Activated B cell treated with CpG ODN at 0.5 μM for 24 hours (primary cell): ENCODE data around the gene EEF2K. TPM values are rescaled to one million over a fixed set of nuclear protein-coding genes. Genes with fewer than 3 reads are reported as not detected.
"Not testable (repeated sequence)": the region's sequence is repeated elsewhere in the genome, so short reads cannot be mapped to it uniquely, and the experiment has no call there.

Source experiments
- ATAC-seq: fragments of 200-7000 bp; cut with Tn5 transposase; one replicate; pipeline ENCODE4 v1.10.0; 2021; ENCODE audit warnings: low read depth, mild to moderate bottlenecking, moderate library complexity
- CTCF ChIA-PET: fragments of 350-600 bp; sonication (Branson Sonifier 250); formaldehyde crosslinking; loops from one replicate; lab custom pipeline; 2021; ENCODE audit warnings: antibody characterized with exemption; lab: Charles Lee
- POLR2A ChIA-PET: fragments of 350-600 bp; sonication (Branson Sonifier 250); formaldehyde crosslinking; loops from one replicate; lab custom pipeline; 2021; ENCODE audit warnings: antibody characterized with exemption; lab: Charles Lee
- DNase-seq: peaks from one replicate; pipeline ENCODE4 v3.0.0; 2022
- H3K27ac Mint-ChIP-seq: one replicate; pipeline ENCODE4 v1.8.0; 2020; ENCODE audit warnings: mixed read lengths
- H3K27me3 Mint-ChIP-seq: one replicate; pipeline ENCODE4 v1.8.0; 2021; ENCODE audit warnings: mixed read lengths
- H3K36me3 Mint-ChIP-seq: one replicate; pipeline ENCODE4 v1.8.0; 2021; ENCODE audit warnings: low read depth, mixed read lengths
- H3K4me1 Mint-ChIP-seq: one replicate; pipeline ENCODE4 v1.8.0; 2021; ENCODE audit warnings: mixed read lengths
- H3K4me3 Mint-ChIP-seq: one replicate; pipeline ENCODE4 v1.8.0; 2020; ENCODE audit warnings: mild to moderate bottlenecking, mixed read lengths
- H3K9me3 Mint-ChIP-seq: one replicate; pipeline ENCODE4 v1.8.0; 2020; ENCODE audit warnings: mixed read lengths
- CTCF ChIP-seq: fragments of 200-600 bp; IDR thresholded peaks from one replicate; pipeline ENCODE4 v1.8.0; 2022; ENCODE audit warnings: antibody characterized with exemption, mild to moderate bottlenecking
- intact Hi-C: fragments of 100-400 bp; cut with micrococcal nuclease; formaldehyde crosslinking; loops from one replicate; pipeline ENCODE4 v1.15.1; 2024
- total RNA-seq: library from RNA; stranded (reverse); gene quantifications from 2 replicates; pipeline ENCODE4 v1.2.3, GENCODE V29; 2022

The EEF2K gene
- total RNA-seq, 1 donor from 2014 or later, result 29.7 TPM

GRCh38 chr16:22297114-22297870 is 91.2 kb downstream of the EEF2K start, which contains the start of gene POLR3E:
Gene POLR3E, plus strand, starts transcription at chr16:22297409. Its CDS starts 5,560 bp downstream, at chr16:22302969.
- CTCF ChIA-PET, result interaction anchor here (0.9 to 1.9 kb wide), 13 partner anchors 23 to 290 kb away, joined by 3 to 15 read pairs (median 5); partner anchors contain the start of genes EEF2K and MOSMO
- Mint-ChIP-seq H3K4me1 (peaks cover 45% of the 10 kb centered on the region), H3K27me3 (no peaks in the 10 kb centered on the region), H3K27ac (peak within 1 kb of the TSS; percentile 92), H3K9me3 (no peaks in the 10 kb centered on the region), H3K36me3 (peaks cover 33% of the 10 kb centered on the region), H3K4me3 (peak within 1 kb of the TSS; percentile 91)
- TF ChIP-seq CTCF, result peak; percentile 57
- intact Hi-C loops, result loop anchor here (1.0 to 10.0 kb wide), 14 partner anchors 56 to 775 kb away; partner anchors contain the start of genes CDR2, EEF2K, PDZD9 and UQCRC2
- peak; percentile 94 for ATAC-seq
- POLR2A ChIA-PET, result interaction anchor here (0.7 to 4.3 kb wide), 9 partner anchors 79 to 344 kb away, joined by 3 to 53 read pairs (median 4); partner anchors contain the start of genes EEF2K, MOSMO and UQCRC2
- peak; percentile 100 for DNase-seq

GRCh38 chr16:22297871-22298733 is 92.0 kb downstream of the EEF2K start:
- Mint-ChIP-seq H3K27me3 (no peaks in the 10 kb centered on the region), H3K36me3 (peaks cover 41% of the 10 kb centered on the region), H3K9me3 (no peaks in the 10 kb centered on the region), H3K27ac (peak overlapping the region; percentile 92), H3K4me1 (peaks cover 45% of the 10 kb centered on the region), H3K4me3 (peak overlapping the region; percentile 91)
- ATAC-seq (peak; percentile 22), DNase-seq (peak; percentile 22)
- ChIA-PET CTCF (interaction anchor here (1.3 to 1.6 kb wide), 6 partner anchors 23 to 291 kb away, joined by 3 to 5 read pairs (median 4); partner anchors contain the start of gene MOSMO), POLR2A (interaction anchor here (0.6 to 4.3 kb wide), 9 partner anchors 80 to 345 kb away, joined by 3 to 53 read pairs (median 4); partner anchors contain the start of genes EEF2K, MOSMO and UQCRC2)
- intact Hi-C loops, result loop anchor here (1.0 to 10.0 kb wide), 14 partner anchors 57 to 776 kb away; partner anchors contain the start of genes CDR2, EEF2K, PDZD9 and UQCRC2
- TF ChIP-seq CTCF, result no peak

GRCh38 chr16:22299036-22299435 is 93.0 kb downstream of the EEF2K start:
- Mint-ChIP-seq H3K27ac (peak overlapping the region; percentile 70), H3K4me1 (peaks cover 45% of the 10 kb centered on the region), H3K4me3 (peak overlapping the region; percentile 91), H3K9me3 (no peaks in the 10 kb centered on the region), H3K27me3 (no peaks in the 10 kb centered on the region), H3K36me3 (peaks cover 49% of the 10 kb centered on the region)
- ATAC-seq (no peak), DNase-seq (no peak)
- CTCF ChIA-PET, result no interaction called here
- TF ChIP-seq CTCF, result no peak
- intact Hi-C loops, result loop anchor here (5.0 to 10.0 kb wide), 2 partner anchors 136 to 777 kb away; no protein-coding TSS in a partner anchor
- POLR2A ChIA-PET, result interaction anchor here (0.7 to 4.3 kb wide), 6 partner anchors 92 to 767 kb away, joined by 3 to 53 read pairs (median 8); partner anchors contain the start of genes EEF2K and UQCRC2

GRCh38 chr16:22300427-22301071 is 94.5 kb downstream of the EEF2K start:
- ATAC-seq, result no peak
- no peak for TF ChIP-seq CTCF
- DNase-seq, result no peak
- no peaks in the 10 kb centered on the region for H3K27me3 Mint-ChIP-seq
- H3K36me3 Mint-ChIP-seq, result peaks cover 64% of the 10 kb centered on the region
- peak overlapping the region; percentile 60 for H3K27ac Mint-ChIP-seq
- ChIA-PET CTCF (interaction anchor here (0.6 to 2.0 kb wide), 15 partner anchors 9 to 349 kb away, joined by 3 to 13 read pairs (median 4); partner anchors contain the start of gene EEF2K), POLR2A (interaction anchor here (1.0 kb wide), 1 partner anchor 112 kb away, joined by 3 read pairs; no protein-coding TSS in a partner anchor)
- no peak overlapping the region for H3K4me3 Mint-ChIP-seq
- no peaks in the 10 kb centered on the region for H3K9me3 Mint-ChIP-seq
- H3K4me1 Mint-ChIP-seq, result peaks cover 45% of the 10 kb centered on the region
- intact Hi-C loops, result no loop called here

- H3K4me1 Mint-ChIP-seq, result peaks cover 40% of the 10 kb centered on the region
- H3K36me3 Mint-ChIP-seq, result peaks cover 73% of the 10 kb centered on the region
- POLR2A ChIA-PET, result not testable (repeated sequence)
These were observed 95.3 kb downstream of the EEF2K start for GRCh38 chr16:22301423-22301822.

More at GRCh38 chr16:22301423-22301822, 95.3 kb downstream of the EEF2K start:
- H3K9me3 Mint-ChIP-seq, DNase-seq, H3K27ac Mint-ChIP-seq, H3K4me3 Mint-ChIP-seq, H3K27me3 Mint-ChIP-seq, intact Hi-C loops, ATAC-seq: not testable (repeated sequence)
- CTCF ChIA-PET, result interaction anchor here (1.6 to 2.0 kb wide), 3 partner anchors 20 to 113 kb away, joined by 4 to 6 read pairs (median 5); no protein-coding TSS in a partner anchor
